Measurements from ENCODE around the gene ADAM10.

ADAM10 gene

DNA sequence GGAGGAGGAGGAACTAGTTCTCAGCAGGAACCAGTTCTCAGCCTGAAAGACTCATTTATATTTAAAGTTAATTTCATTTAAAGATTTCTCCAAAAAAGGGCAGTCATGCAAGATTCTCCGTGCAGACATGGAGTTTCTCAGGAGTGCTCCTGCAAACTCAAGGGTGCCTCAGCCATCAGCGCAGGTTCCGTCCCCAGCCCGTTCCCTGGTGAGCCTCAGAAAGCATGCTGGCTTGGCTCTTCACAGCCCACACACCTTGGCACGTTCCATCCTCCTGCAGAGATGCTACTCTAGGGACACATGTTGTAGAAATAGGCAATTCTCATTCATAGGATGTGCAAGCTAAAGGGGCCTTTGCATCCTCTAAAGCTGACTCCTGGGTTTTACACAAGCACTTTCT is 194.7 kb downstream of the ADAM10 start:
- Histone ChIP-seq H4K91ac (ENCODE audit: low read depth, low read length, poor library complexity) (no peak overlapping the region), H3K9me3 (replicated peaks in 1 of 2; ENCODE audit: control insufficient read depth in 2 of 2, insufficient read depth in 1 of 2, low read depth in 1 of 2, low read length in 2 of 2) (peaks cover 0 to 2% of the 10 kb centered on the region in 2 donors), H2BK15ac (ENCODE audit: low read length) (no peak overlapping the region), H3K4me2 (ENCODE audit: insufficient read depth, low read length, poor library complexity, severe bottlenecking) (no peak overlapping the region), H3K36me3 (replicated peaks in 1 of 2; ENCODE audit: control insufficient read depth in 2 of 2, insufficient read depth in 2 of 2, low read length in 2 of 2) (no peaks in the 10 kb centered on the region), H4K8ac (ENCODE audit: low read depth, low read length) (no peak overlapping the region), H3K4me3 (ENCODE audit: low read length in 2 of 2) (no peak overlapping the region), H2AK5ac (ENCODE audit: low read depth, low read length) (no peak overlapping the region), H3K79me1 (ENCODE audit: low read depth, low read length) (no peaks in the 10 kb centered on the region), H2BK120ac (ENCODE audit: low read depth, low read length) (no peak overlapping the region), H2AFZ (ENCODE audit: low read length) (no peak overlapping the region), H3K4me1 (ENCODE audit: control insufficient read depth in 2 of 2, insufficient read depth in 1 of 2, low read depth in 1 of 2, low read length in 2 of 2) (peaks cover 0 to 6% of the 10 kb centered on the region in 2 donors), H3K14ac (ENCODE audit: low read length) (no peak overlapping the region), H3K18ac (ENCODE audit: low read length) (no peak overlapping the region), H2BK5ac (ENCODE audit: low read length) (no peak overlapping the region), H3K27me3 (ENCODE audit: control insufficient read depth in 3 of 3, insufficient read depth in 3 of 3, low read depth in 1 of 3, low read length in 3 of 3) (no peaks in the 10 kb centered on the region), H3K9ac (ENCODE audit: low read depth, low read length, poor library complexity) (no peak overlapping the region), H3K23ac (ENCODE audit: low read depth, low read length, poor library complexity) (no peak overlapping the region), H3K4ac (ENCODE audit: low read length) (no peak overlapping the region), H2BK12ac (ENCODE audit: low read length) (no peak overlapping the region), H3K27ac (replicated peaks; ENCODE audit: low read length) (no peak overlapping the region)
- WGBS, 2 donors (ENCODE audit: extremely low coverage in 2 of 2, insufficient read length in 2 of 2, insufficient replicate concordance in 1 of 2): no CpG with 5 or more reads among the region's 5 CpGs
- no peak for DNase-seq (ENCODE audit: low spot score)

GRCh38 chr15:58553365-58553918 is 196.1 kb downstream of the ADAM10 start:
- H2BK5ac ChIP-seq (ENCODE audit: low read length): no peak overlapping the region

GRCh38 chr15:58552505-58553364 is 196.8 kb downstream of the ADAM10 start:
- Histone ChIP-seq H2AK5ac (ENCODE audit: low read depth, low read length) (no peak overlapping the region), H2BK120ac (ENCODE audit: low read depth, low read length) (no peak overlapping the region), H3K9me3 (replicated peaks in 1 of 2; ENCODE audit: control insufficient read depth in 2 of 2, insufficient read depth in 1 of 2, low read depth in 1 of 2, low read length in 2 of 2) (no peaks in the 10 kb centered on the region), H2BK5ac (ENCODE audit: low read length) (no peak overlapping the region), H2AFZ (ENCODE audit: low read length) (peak overlapping the region; percentile 50), H3K23ac (ENCODE audit: low read depth, low read length, poor library complexity) (no peak overlapping the region), H3K36me3 (replicated peaks in 1 of 2; ENCODE audit: control insufficient read depth in 2 of 2, insufficient read depth in 2 of 2, low read length in 2 of 2) (no peaks in the 10 kb centered on the region), H3K14ac (ENCODE audit: low read length) (peak overlapping the region; percentile 95), H4K8ac (ENCODE audit: low read depth, low read length) (no peak overlapping the region), H3K9ac (ENCODE audit: low read depth, low read length, poor library complexity) (no peak overlapping the region), H3K27ac (replicated peaks; ENCODE audit: low read length) (no peak overlapping the region), H3K4me3 (ENCODE audit: low read length in 2 of 2) (no peak overlapping the region), H3K4me1 (ENCODE audit: control insufficient read depth in 2 of 2, insufficient read depth in 1 of 2, low read depth in 1 of 2, low read length in 2 of 2) (peaks cover 0 to 6% of the 10 kb centered on the region in 2 donors), H3K4me2 (ENCODE audit: insufficient read depth, low read length, poor library complexity, severe bottlenecking) (no peak overlapping the region), H3K4ac (ENCODE audit: low read length) (no peak overlapping the region), H3K27me3 (ENCODE audit: control insufficient read depth in 3 of 3, insufficient read depth in 3 of 3, low read depth in 1 of 3, low read length in 3 of 3) (no peaks in the 10 kb centered on the region), H3K18ac (ENCODE audit: low read length) (peak overlapping the region; percentile 33), H2BK12ac (ENCODE audit: low read length) (no peak overlapping the region), H4K91ac (ENCODE audit: low read depth, low read length, poor library complexity) (no peak overlapping the region), H2BK15ac (ENCODE audit: low read length) (no peak overlapping the region), H3K79me1 (ENCODE audit: low read depth, low read length) (no peaks in the 10 kb centered on the region)
- DNase-seq (ENCODE audit: low spot score): no peak
- WGBS, 2 donors (ENCODE audit: extremely low coverage in 2 of 2, insufficient read length in 2 of 2, insufficient replicate concordance in 1 of 2): no CpG with 5 or more reads among the region's 24 CpGs

More at GRCh38 chr15:58553365-58553918, 196.1 kb downstream of the ADAM10 start:
- Histone ChIP-seq H3K4me1 (ENCODE audit: control insufficient read depth in 2 of 2, insufficient read depth in 1 of 2, low read depth in 1 of 2, low read length in 2 of 2) (peaks cover 0 to 6% of the 10 kb centered on the region in 2 donors), H3K4me2 (ENCODE audit: insufficient read depth, low read length, poor library complexity, severe bottlenecking) (no peak overlapping the region), H2BK12ac (ENCODE audit: low read length) (no peak overlapping the region), H4K8ac (ENCODE audit: low read depth, low read length) (no peak overlapping the region), H3K4me3 (ENCODE audit: low read length in 2 of 2) (no peak overlapping the region), H3K14ac (ENCODE audit: low read length) (no peak overlapping the region), H3K79me1 (ENCODE audit: low read depth, low read length) (no peaks in the 10 kb centered on the region), H3K4ac (ENCODE audit: low read length) (no peak overlapping the region), H4K91ac (ENCODE audit: low read depth, low read length, poor library complexity) (no peak overlapping the region), H3K27ac (replicated peaks; ENCODE audit: low read length) (no peak overlapping the region), H3K9ac (ENCODE audit: low read depth, low read length, poor library complexity) (no peak overlapping the region), H3K27me3 (ENCODE audit: control insufficient read depth in 3 of 3, insufficient read depth in 3 of 3, low read depth in 1 of 3, low read length in 3 of 3) (no peaks in the 10 kb centered on the region), H2AK5ac (ENCODE audit: low read depth, low read length) (no peak overlapping the region), H3K36me3 (replicated peaks in 1 of 2; ENCODE audit: control insufficient read depth in 2 of 2, insufficient read depth in 2 of 2, low read length in 2 of 2) (no peaks in the 10 kb centered on the region), H2AFZ (ENCODE audit: low read length) (no peak overlapping the region), H3K9me3 (replicated peaks in 1 of 2; ENCODE audit: control insufficient read depth in 2 of 2, insufficient read depth in 1 of 2, low read depth in 1 of 2, low read length in 2 of 2) (no peaks in the 10 kb centered on the region), H3K18ac (ENCODE audit: low read length) (peak overlapping the region; percentile 33), H2BK120ac (ENCODE audit: low read depth, low read length) (no peak overlapping the region), H2BK15ac (ENCODE audit: low read length) (no peak overlapping the region), H3K23ac (ENCODE audit: low read depth, low read length, poor library complexity) (no peak overlapping the region)
- DNase-seq (ENCODE audit: low spot score): no peak
- WGBS, 2 donors (ENCODE audit: extremely low coverage in 2 of 2, insufficient read length in 2 of 2, insufficient replicate concordance in 1 of 2): no CpG with 5 or more reads among the region's 10 CpGs

DNA sequence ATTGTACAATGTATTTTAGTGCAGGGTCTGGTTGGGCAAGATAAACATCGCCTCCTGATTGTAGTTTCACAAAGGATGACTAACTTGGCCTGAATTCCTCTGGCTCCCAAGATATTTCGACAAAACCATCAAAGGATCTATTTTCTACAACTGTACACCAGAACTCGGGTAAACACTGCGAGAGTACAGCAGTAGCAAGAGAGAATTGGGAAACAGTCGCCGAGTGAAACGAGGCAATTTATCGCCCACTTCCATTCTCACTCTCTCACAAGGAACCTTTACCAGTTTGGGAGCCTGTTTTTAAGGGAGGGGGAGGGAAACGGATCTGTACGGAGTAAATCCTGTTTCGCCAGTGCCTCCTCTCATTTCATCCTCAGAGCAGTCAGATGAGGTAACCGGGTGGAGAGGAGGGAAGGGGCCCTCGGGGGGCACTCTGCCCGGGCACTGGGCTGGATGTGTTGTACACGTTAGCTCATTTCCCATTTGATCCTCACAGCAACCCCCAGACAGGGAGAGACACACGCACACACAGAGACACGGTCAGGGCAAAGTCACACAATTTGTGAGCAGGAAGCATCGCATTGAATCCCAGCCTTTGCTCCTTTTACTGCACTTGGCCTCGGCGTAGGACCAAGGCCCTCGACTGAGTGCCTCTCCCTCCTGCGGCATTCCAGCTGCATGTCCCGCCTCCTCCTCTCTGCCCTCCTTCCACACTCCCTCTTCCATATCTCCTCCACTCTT is 197.6 kb downstream of the ADAM10 start:
- Histone ChIP-seq H3K4me1 (ENCODE audit: control insufficient read depth in 2 of 2, insufficient read depth in 1 of 2, low read depth in 1 of 2, low read length in 2 of 2) (peaks cover 0 to 6% of the 10 kb centered on the region in 2 donors), H3K23ac (ENCODE audit: low read depth, low read length, poor library complexity) (no peak overlapping the region), H3K4me3 (ENCODE audit: low read length in 2 of 2) (no peak overlapping the region)

More for the DNA sequence above, 197.6 kb downstream of the ADAM10 start:
- no CpG with 5 or more reads among the region's 23 CpGs for WGBS, 2 donors (ENCODE audit: extremely low coverage in 2 of 2, insufficient read length in 2 of 2, insufficient replicate concordance in 1 of 2)
- H3K14ac ChIP-seq (ENCODE audit: low read length): no peak overlapping the region
- no peaks in the 10 kb centered on the region for H3K36me3 ChIP-seq (replicated peaks in 1 of 2; ENCODE audit: control insufficient read depth in 2 of 2, insufficient read depth in 2 of 2, low read length in 2 of 2)
- no peak overlapping the region for H2BK120ac ChIP-seq (ENCODE audit: low read depth, low read length)
- H3K4me2 ChIP-seq (ENCODE audit: insufficient read depth, low read length, poor library complexity, severe bottlenecking): no peak overlapping the region
- H4K91ac ChIP-seq (ENCODE audit: low read depth, low read length, poor library complexity): no peak overlapping the region
- DNase-seq (ENCODE audit: low spot score): no peak
- peak overlapping the region; percentile 50 for H2AFZ ChIP-seq (ENCODE audit: low read length)
- H2BK5ac ChIP-seq (ENCODE audit: low read length): no peak overlapping the region
- H2AK5ac ChIP-seq (ENCODE audit: low read depth, low read length): no peak overlapping the region
- H2BK12ac ChIP-seq (ENCODE audit: low read length): no peak overlapping the region
- H3K9ac ChIP-seq (ENCODE audit: low read depth, low read length, poor library complexity): peak overlapping the region; percentile 50
- H3K9me3 ChIP-seq (replicated peaks in 1 of 2; ENCODE audit: control insufficient read depth in 2 of 2, insufficient read depth in 1 of 2, low read depth in 1 of 2, low read length in 2 of 2): no peaks in the 10 kb centered on the region
- H3K18ac ChIP-seq (ENCODE audit: low read length): peak overlapping the region; percentile 17
- no peak overlapping the region for H4K8ac ChIP-seq (ENCODE audit: low read depth, low read length)
- no peaks in the 10 kb centered on the region for H3K27me3 ChIP-seq (ENCODE audit: control insufficient read depth in 3 of 3, insufficient read depth in 3 of 3, low read depth in 1 of 3, low read length in 3 of 3)
- H3K4ac ChIP-seq (ENCODE audit: low read length): no peak overlapping the region
- no peaks in the 10 kb centered on the region for H3K79me1 ChIP-seq (ENCODE audit: low read depth, low read length)
- H3K27ac ChIP-seq (replicated peaks; ENCODE audit: low read length): no peak overlapping the region
- no peak overlapping the region for H2BK15ac ChIP-seq (ENCODE audit: low read length)
